NCI-H69 (cell line): Measurements from ENCODE around the gene SPN.
"Not testable (repeated sequence)": the region's sequence is repeated elsewhere in the genome, so short reads cannot be mapped to it uniquely, and the experiment has no call there.

Source experiments
- DNase-seq: peaks from one replicate; lab custom pipeline; 2025; lab: John Stamatoyannopoulos, UW

SPN gene

GRCh38 chr16:29663016-29663806 is at the start of gene SPN:
SPN (plus strand) TSS chr16:29663247; CDS start chr16:29663729, 482 bp downstream.
- no peak for DNase-seq

- DNase-seq: peak; percentile 90
These were observed 49.6 kb upstream of the SPN start for GRCh38 chr16:29613307-29614057.

DNA sequence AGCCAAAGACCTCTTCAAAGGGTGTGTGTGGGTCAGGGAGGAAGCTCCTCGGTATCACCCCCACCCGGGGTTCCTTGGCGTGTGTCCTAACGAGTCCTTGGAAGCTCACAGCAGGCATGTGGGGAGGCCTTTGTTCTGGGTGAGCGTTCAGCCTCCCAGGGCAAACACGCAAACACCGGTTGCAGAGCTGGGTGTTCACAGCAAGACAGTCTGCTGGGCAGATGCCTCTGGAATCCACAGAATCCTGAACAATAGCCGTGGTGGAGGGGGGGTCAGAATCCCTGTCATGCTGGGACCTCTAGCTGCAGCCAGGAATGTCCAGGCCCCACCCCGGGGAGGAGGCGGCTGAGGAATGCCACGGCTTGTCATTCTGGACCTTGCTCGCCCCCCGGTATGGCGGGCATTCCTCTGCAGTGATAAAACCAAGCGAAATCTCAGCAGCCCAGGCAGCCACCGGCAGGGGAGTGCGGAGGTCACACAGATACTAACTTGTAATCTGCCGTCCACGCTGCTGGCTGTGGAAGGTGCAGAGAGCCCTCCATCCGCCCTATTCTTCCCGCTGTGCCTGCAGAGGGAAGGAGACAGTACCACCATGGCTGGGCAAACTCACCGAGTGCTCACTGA is 48.2 kb upstream of the SPN start:
- peak; percentile 92 for DNase-seq

- DNase-seq: peak; percentile 51
These were observed 46.9 kb upstream of the SPN start for GRCh38 chr16:29616127-29616526.

DNA sequence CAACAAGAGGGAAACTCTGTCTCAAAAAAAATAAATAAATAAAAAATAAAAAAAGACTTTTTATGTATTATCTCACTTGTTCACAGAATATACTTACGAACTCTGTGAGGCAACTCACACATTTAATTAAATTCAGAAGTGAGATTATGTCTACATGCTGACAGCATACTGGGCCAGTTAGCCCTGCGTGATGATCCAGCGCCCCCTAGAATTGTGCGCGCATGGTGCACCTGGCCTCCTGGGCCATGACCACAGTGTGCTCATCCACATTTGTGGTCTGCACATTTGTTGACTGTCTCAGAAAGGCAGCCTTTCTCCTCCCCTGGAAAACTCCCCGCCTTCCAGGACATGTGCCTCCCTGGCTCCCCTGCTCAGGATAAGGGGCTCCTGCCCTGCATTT is 42.5 kb upstream of the SPN start:
- peak; percentile 56 for DNase-seq

- not testable (repeated sequence) for DNase-seq
These were observed 40.3 kb upstream of the SPN start for GRCh38 chr16:29622738-29623137.

- not testable (repeated sequence) for DNase-seq
These were observed 39.8 kb upstream of the SPN start for GRCh38 chr16:29623253-29623652.

GRCh38 chr16:29625114-29625513 is 37.9 kb upstream of the SPN start:
- DNase-seq: not testable (repeated sequence)

DNA sequence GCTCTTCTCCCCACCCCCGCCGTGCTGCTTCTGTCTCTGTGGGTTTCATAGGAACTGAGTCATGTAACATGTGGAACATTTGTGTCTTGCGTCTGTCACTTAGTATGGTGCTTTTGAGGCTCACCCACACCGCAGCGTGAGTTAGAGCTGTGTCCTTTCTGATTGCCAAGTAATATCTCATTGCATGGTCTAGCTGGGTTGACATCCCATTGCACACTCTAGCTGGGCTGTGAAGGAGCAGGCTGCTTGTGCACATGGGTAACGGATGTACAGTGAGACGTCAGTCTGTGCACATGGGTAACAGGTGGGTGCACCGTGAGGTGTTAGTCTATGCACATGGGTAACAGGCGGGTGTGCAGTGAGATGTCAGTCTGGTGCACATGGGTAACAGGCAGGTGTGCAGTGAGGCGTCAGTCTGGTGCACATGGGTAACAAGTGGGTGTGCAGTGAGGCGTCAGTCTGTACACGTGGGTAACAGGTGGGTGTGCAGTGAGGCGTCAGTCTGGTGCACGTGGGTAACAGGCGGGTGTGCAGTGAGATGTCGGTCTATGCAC is 36.2 kb upstream of the SPN start:
- DNase-seq: not testable (repeated sequence)

DNA sequence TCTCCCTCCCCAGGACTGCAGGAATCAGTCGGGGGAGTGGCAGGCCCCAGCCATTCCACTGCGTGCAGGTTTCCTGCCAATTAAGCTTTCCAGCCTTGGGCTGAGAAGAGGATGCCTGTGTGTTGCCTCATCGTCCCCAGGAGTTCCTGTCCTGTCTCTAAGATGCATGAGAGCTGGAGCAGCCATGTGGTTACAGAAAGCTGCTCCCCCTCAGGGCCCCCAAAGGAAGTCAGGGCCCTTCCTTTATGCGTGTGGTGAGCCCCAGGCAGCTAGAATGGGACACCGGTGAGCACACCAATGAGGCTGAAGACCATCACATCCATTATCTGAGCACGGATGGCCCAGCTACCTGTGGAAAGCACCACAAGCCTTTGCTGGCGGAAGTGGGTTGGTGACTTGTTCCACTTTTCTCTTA is 35.4 kb upstream of the SPN start:
- DNase-seq: not testable (repeated sequence)

DNA sequence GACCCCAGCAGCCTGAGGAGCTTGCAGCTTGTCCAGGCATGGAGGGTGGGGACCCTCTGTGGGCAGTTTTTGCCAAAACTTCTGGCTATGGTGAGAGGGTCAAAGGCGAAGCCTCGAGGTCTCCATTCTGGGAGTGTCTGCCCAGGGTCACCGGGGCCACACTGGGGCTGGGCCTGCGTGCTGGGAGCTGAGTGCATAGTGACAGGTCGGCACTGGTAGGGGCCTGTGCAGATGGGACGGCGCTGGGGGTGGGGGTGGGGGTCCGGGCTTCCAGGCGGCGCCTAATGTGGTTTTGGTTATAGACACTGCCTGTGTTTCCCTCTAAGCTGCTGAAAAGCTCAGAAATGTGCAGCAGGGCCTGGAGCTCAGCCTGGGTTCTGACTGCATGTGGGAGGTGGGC is 34.3 kb upstream of the SPN start:
- not testable (repeated sequence) for DNase-seq

- DNase-seq: not testable (repeated sequence)
These were observed 33.7 kb upstream of the SPN start for GRCh38 chr16:29629318-29629717.

DNA sequence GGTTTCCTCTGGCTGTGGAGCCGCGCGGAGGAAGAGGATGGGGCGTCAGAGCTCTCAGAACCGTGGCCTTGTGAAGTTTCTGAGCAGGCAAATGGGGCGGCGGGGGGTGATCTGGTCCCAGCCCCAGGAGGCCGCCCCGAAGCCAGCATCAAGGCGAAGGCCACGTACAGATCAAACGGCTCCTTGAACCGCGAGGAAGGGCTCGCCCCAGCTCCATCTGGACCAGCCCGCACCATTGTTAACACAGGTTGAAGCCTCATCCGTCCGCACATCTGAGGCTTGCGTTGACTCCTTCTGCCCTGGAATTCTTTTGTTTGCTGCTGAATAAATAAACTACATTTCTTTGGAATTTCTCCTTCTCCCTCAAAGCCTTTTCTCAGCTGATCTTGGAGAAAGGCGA is 31.4 kb upstream of the SPN start:
- not testable (repeated sequence) for DNase-seq

DNA sequence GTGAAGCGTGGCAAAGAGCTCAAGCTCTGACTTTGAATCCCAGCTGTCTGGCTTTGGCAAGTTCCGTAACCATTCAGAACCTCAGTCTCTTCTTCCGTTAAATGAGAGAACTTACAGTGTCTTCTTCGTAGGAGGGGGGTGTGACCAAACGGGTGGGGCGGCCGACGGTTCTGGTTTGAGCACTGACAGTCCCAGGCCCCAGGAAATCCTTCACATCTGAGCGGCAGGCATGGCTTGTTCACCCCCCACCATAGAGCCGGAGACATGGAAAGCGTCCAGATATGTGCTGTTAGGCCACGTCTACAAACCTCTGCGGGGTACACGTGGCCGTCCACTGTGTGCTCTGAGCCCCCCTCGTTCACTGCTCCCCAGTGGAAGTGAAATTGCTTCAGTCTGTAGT is 27.1 kb upstream of the SPN start:
- not testable (repeated sequence) for DNase-seq

- DNase-seq: not testable (repeated sequence)
These were observed 26.7 kb upstream of the SPN start for GRCh38 chr16:29636368-29636767.

DNA sequence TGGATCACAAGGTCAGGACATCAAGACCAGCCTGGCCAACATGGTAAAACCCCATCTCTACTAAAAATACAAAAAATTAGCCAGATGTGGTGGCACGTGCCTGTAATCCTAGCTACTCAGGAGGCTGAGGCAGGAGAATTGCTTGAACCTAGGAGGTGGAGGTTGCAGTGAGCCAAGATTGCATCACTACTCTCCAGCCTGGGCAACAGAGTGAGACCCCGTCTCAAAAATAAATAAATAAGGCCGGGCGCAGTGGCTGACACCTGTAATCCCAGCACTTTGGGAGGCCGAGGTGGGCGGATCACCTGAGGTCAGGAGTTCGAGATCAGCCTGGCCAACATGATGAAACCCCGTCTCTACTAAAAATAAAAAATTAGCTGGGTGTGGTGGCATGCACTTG is 24.3 kb upstream of the SPN start:
- DNase-seq: not testable (repeated sequence)

DNA sequence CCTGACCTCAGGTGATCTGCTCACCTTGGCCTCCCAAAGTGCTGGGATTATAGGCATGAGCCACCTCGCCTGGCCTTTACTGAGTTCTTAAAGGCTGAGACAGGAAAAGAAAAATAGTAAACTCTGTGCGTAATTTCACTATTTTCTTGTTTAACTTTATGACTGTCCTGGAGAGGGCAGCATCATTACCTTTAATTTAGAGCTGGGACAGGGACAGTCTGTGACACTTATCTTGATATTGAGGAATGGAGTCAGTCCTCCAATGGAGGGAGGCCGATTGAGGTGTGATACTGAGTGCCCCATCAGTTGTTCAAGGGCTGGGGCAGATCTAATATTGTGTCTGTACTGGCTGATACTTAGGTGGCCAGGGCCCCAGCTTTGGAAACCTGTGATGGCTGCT is 21.5 kb upstream of the SPN start:
- DNase-seq: no peak

- no peak for DNase-seq
These were observed 19.5 kb upstream of the SPN start for GRCh38 chr16:29643596-29643995.

DNA sequence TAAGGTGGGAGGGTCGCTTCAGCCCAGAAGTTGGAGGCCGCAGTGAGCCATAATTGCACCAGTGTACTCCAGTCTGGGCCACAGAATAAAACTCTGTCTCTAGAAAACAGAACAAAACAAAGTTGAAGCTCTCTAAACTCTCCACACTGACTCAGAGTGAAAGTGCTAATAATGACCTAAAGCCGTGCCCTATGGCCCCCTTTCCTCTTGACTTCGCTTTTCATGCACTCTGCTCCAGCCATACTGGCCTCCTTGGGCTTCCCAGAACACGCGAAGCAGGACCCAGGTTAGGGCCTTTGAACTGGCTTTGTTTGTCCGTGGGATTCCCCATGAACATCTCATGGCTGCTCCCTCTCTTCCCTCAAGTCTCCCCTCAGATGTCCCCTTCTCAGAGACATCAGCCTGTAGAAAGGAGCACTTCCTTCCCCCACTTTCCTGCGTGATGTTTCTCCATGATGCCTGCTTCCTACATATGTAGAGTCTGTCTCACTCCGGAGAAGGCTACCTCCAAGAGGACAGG is 18.6 kb upstream of the SPN start:
- DNase-seq: no peak

DNA sequence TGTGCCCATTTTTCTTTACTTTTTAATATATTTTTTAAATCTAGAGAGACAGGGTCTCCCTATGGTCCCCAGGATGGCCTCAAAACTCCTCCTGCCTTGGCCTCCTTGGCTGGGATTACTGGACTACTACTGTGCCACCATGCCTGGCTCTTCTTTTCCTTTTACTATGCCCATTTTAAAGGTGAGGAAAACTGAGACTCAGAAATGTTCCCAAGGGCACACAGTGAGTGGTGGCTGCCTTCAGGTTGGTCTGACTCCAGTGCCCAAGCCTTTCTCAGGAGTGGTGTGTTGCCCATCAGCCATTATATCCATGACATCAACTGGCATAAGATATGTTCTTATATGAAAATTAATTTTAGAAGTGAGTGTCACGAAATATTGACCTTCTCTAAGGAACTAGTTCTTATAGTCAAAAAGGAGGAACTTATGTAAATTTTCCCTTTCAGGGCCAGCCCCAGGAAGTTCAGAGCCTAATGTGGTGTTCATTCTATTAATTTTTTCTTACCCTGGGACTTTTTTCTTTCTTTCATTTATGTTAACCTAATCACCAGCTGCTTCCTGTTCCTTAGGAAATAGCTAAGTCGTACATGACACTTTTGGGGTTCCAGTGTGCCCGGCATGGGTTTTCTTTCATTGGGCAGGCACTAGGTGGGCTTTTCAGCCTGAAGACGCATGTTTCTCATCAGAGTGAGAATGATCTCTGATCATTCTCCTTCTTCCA is 17.9 kb upstream of the SPN start:
- no peak for DNase-seq

- peak; percentile 14 for DNase-seq
These were observed 17.3 kb upstream of the SPN start for GRCh38 chr16:29645694-29646187.
